Aorta (tissue), 5 donors: ENCODE results near the gene DNAJA2. TPM values are rescaled to one million over a fixed set of nuclear protein-coding genes. Genes with fewer than 3 reads are reported as not detected.
A peak's percentile ranks its signal among the peaks of the same experiment; 100 is the strongest.
"Not testable (repeated sequence)": the region's sequence is repeated elsewhere in the genome, so short reads cannot be mapped to it uniquely, and the experiment has no call there.

ENCODE experiments used
- ATAC-seq: fragments of 200-7000 bp; cut with Tn5 transposase; one replicate; pipeline ENCODE4 v1.9.1; 2022; ENCODE audit warnings: moderate library complexity; ENCODE audit not compliant: low FRiP score
- DNase-seq, 2 donors: peaks; one replicate each; pipeline ENCODE4 v3.0.0-alpha.2; 2020
- H3K27ac ChIP-seq, 2 donors: one replicate each; pipeline ENCODE4 v1.5.1; 2013; ENCODE audit warnings: low read length in 2 of 2, mild to moderate bottlenecking in 2 of 2, moderate library complexity in 2 of 2, control low read depth in 1 of 2, inconsistent platforms in 1 of 2, low read depth in 1 of 2
- H3K27me3 ChIP-seq, 2 donors: one replicate each; pipeline ENCODE4 v1.6.1; 2013; ENCODE audit warnings: control low read depth in 1 of 2, low read length in 1 of 2, mild to moderate bottlenecking in 1 of 2, moderate library complexity in 1 of 2; ENCODE audit not compliant: insufficient read depth in 2 of 2, control insufficient read depth in 1 of 2
- H3K36me3 ChIP-seq, 2 donors: one replicate each; pipeline ENCODE4 v1.6.1; 2013; ENCODE audit warnings: control low read depth in 1 of 2, low read length in 1 of 2, mild to moderate bottlenecking in 1 of 2; ENCODE audit not compliant: insufficient read depth in 2 of 2, control insufficient read depth in 1 of 2
- H3K4me1 ChIP-seq, 2 donors: one replicate each; pipeline ENCODE4 v1.6.1; 2013; ENCODE audit warnings: low read length in 2 of 2, control low read depth in 1 of 2, mild to moderate bottlenecking in 1 of 2, moderate library complexity in 1 of 2; ENCODE audit not compliant: insufficient read depth in 2 of 2, control insufficient read depth in 1 of 2
- H3K4me3 ChIP-seq, 2 donors: one replicate each; pipeline ENCODE4 v1.5.1; 2013; ENCODE audit warnings: low read length in 2 of 2, control low read depth in 1 of 2, mild to moderate bottlenecking in 1 of 2
- H3K9me3 ChIP-seq: one replicate; pipeline ENCODE4 v1.6.1; 2013; ENCODE audit warnings: mild to moderate bottlenecking, low read length; ENCODE audit not compliant: control insufficient read depth
- WGBS, 2 donors: extraction: QIAGEN DNeasy Blood & Tissue Kit; methylation state at CpG; one replicate each; pipeline ENCODE4 v1.1.7; 2013; 5-methylcytosine and 5-hydroxymethylcytosine counted together
- intact Hi-C, 2 donors: fragments of 100-400 bp; cut with DNase I; formaldehyde crosslinking; loops; one replicate each; pipeline versions ENCODE4 v1.14.2 to v1.15.0; 2022
- polyA plus RNA-seq, 2 donors: library from polyadenylated mRNA; stranded (reverse); fragments of 200-250 nt; gene quantifications; one replicate each; pipeline ENCODE4 v1.2.3, GENCODE V29; 2013
- total RNA-seq, 2 donors: library from RNA; stranded (reverse); fragmentation: NEBNext Ultra II Directional; extraction: Animal tissue kit (Norgen Biotek cat#: 25700); gene quantifications; one replicate each; pipeline ENCODE4 v1.2.1, GENCODE V29; 2021
- donor health status: healthy with polysubstance abuse.
- donor health status: Bipolar disorder and iron deficiency.
- donor health status: DM: no; HTN: no; CAD: no.
- donor health status: DM: no; HTN: no; CAD: no.
- donor health status: DM: yes; HTN: yes; CAD: no.

Gene DNAJA2
- total and polyA plus RNA-seq, 4 donors: 30.2 to 45.5 (median 41.1) TPM

- Histone ChIP-seq H3K27ac (no peak overlapping the region), H3K36me3 (no peaks in the 10 kb centered on the region), H3K4me3 (no peak overlapping the region), H3K4me1 (no peaks in the 10 kb centered on the region), H3K27me3 (no peaks in the 10 kb centered on the region), H3K9me3 (no peaks in the 10 kb centered on the region)
- WGBS, 2 donors: 90 to 91% methylated on average over 7 of the region's 7 CpGs
- intact Hi-C loops: loop anchor here (5.0 to 10.0 kb wide), 2 partner anchors 1215 to 1218 kb away; no protein-coding TSS in a partner anchor
- DNase-seq (no peak), ATAC-seq (no peak)
Observed at GRCh38 chr16:46949241-46949892, 24.1 kb downstream of the DNAJA2 start.

- no peak for ATAC-seq
- no peak overlapping the region for H3K4me3 ChIP-seq
- no peaks in the 10 kb centered on the region for H3K9me3 ChIP-seq
- no peak for DNase-seq
- H3K36me3 ChIP-seq: no peaks in the 10 kb centered on the region
- H3K27ac ChIP-seq: no peak overlapping the region
- no peaks in the 10 kb centered on the region for H3K4me1 ChIP-seq
- no peaks in the 10 kb centered on the region for H3K27me3 ChIP-seq
- 59 to 62% methylated on average over 4 of the region's 4 CpGs for WGBS, 2 donors
- intact Hi-C loops: loop anchor here (5.0 to 10.0 kb wide), 2 partner anchors 1216 to 1219 kb away; no protein-coding TSS in a partner anchor
Observed at GRCh38 chr16:46948548-46949166, 24.8 kb downstream of the DNAJA2 start.

GRCh38 chr16:46947900-46948547 is 25.4 kb downstream of the DNAJA2 start:
- intact Hi-C loops: loop anchor here (5.0 to 10.0 kb wide), 2 partner anchors 1217 to 1219 kb away; no protein-coding TSS in a partner anchor
- Histone ChIP-seq H3K36me3 (no peaks in the 10 kb centered on the region), H3K27me3 (no peaks in the 10 kb centered on the region), H3K4me3 (no peak overlapping the region), H3K4me1 (no peaks in the 10 kb centered on the region), H3K9me3 (no peaks in the 10 kb centered on the region), H3K27ac (no peak overlapping the region)
- peak; percentile 62 for ATAC-seq
- DNase-seq: no peak
- WGBS, 2 donors: 86 to 90% methylated on average over 7 of the region's 7 CpGs

GRCh38 chr16:46944713-46945112 is 28.8 kb downstream of the DNAJA2 start:
- not testable (repeated sequence) for ATAC-seq, H3K27ac ChIP-seq, H3K4me3 ChIP-seq, H3K4me1 ChIP-seq, H3K27me3 ChIP-seq, H3K9me3 ChIP-seq, H3K36me3 ChIP-seq
- 93 to 94% methylated on average over 8 of the region's 8 CpGs for WGBS, 2 donors
- intact Hi-C loops: loop anchor here (5.0 to 10.0 kb wide), 2 partner anchors 1220 to 1223 kb away; no protein-coding TSS in a partner anchor
- peak in 1 of 2 donors; percentile 23 for DNase-seq

- no peak overlapping the region for H3K27ac ChIP-seq
- no peak for DNase-seq
- no peaks in the 10 kb centered on the region for H3K9me3 ChIP-seq
- ATAC-seq: no peak
- no peaks in the 10 kb centered on the region for H3K27me3 ChIP-seq
- H3K4me3 ChIP-seq: no peak overlapping the region
- H3K4me1 ChIP-seq: no peaks in the 10 kb centered on the region
- H3K36me3 ChIP-seq: no peaks in the 10 kb centered on the region
- intact Hi-C loops: no loop called here
Observed at GRCh38 chr16:46937536-46937935, 35.9 kb downstream of the DNAJA2 start.

GRCh38 chr16:46932802-46933201 is 40.7 kb downstream of the DNAJA2 start:
- no peaks in the 10 kb centered on the region for H3K36me3 ChIP-seq
- no peaks in the 10 kb centered on the region for H3K4me1 ChIP-seq
- ATAC-seq (no peak), DNase-seq (peak in 1 of 2 donors; percentile 31)
- 72 to 81% methylated on average over 7 of the region's 7 CpGs for WGBS, 2 donors
- no peak overlapping the region for H3K4me3 ChIP-seq
- H3K27me3 ChIP-seq: no peaks in the 10 kb centered on the region
- no peak overlapping the region for H3K27ac ChIP-seq
- intact Hi-C loops: no loop called here
- H3K9me3 ChIP-seq: no peaks in the 10 kb centered on the region

- no peaks in the 10 kb centered on the region for H3K4me1 ChIP-seq
- H3K9me3 ChIP-seq: no peaks in the 10 kb centered on the region
- no peak overlapping the region for H3K4me3 ChIP-seq
- 77 to 83% methylated on average over 8 of the region's 8 CpGs for WGBS, 2 donors
- intact Hi-C loops: no loop called here
- H3K27me3 ChIP-seq: no peaks in the 10 kb centered on the region
- ATAC-seq (no peak), DNase-seq (peak in 1 of 2 donors; percentile 9)
- H3K36me3 ChIP-seq: no peaks in the 10 kb centered on the region
- H3K27ac ChIP-seq: no peak overlapping the region
Observed at GRCh38 chr16:46930861-46931260, 42.6 kb downstream of the DNAJA2 start.

GRCh38 chr16:46929378-46930332 is 43.8 kb downstream of the DNAJA2 start:
- Histone ChIP-seq H3K4me1 (no peaks in the 10 kb centered on the region), H3K27me3 (no peaks in the 10 kb centered on the region), H3K9me3 (no peaks in the 10 kb centered on the region), H3K27ac (no peak overlapping the region), H3K4me3 (no peak overlapping the region), H3K36me3 (no peaks in the 10 kb centered on the region)
- 63 to 66% methylated on average over 42 to 43 of the region's 43 CpGs for WGBS, 2 donors
- peak; percentile 73 for ATAC-seq
- intact Hi-C loops: no loop called here
- peak; percentile 64 to 87 for DNase-seq
